CD8-positive, alpha-beta memory T cell (primary cell): ENCODE results near the gene NMU. TPM values are rescaled to one million over a fixed set of nuclear protein-coding genes. Genes with fewer than 3 reads are reported as not detected.

Source experiments
- CTCF ChIA-PET: fragments of 350-600 bp; sonication (Branson Sonifier 250); formaldehyde crosslinking; loops from one replicate; lab custom pipeline; 2021; ENCODE audit warnings: antibody characterized with exemption; lab: Charles Lee
- POLR2A ChIA-PET: fragments of 350-600 bp; sonication (Branson Sonifier 250); formaldehyde crosslinking; loops from one replicate; lab custom pipeline; 2021; ENCODE audit warnings: antibody characterized with exemption; lab: Charles Lee
- DNase-seq, 5 donors: peaks; one replicate each; pipeline versions ENCODE4 v3.0.0 to v3.0.0-alpha.2; 2020 to 2022; ENCODE audit warnings: mixed read lengths in 1 of 5
- H3K27ac ChIP-seq: one replicate; pipeline ENCODE4 v1.7.0; 2013; ENCODE audit warnings: low read depth, mild to moderate bottlenecking, low read length, moderate library complexity
- H3K27me3 ChIP-seq: 2 replicates; pipeline ENCODE4 v1.7.0; 2013; ENCODE audit warnings: low read length, mild to moderate bottlenecking; ENCODE audit not compliant: insufficient read depth, poor library complexity, severe bottlenecking
- H3K36me3 ChIP-seq: 2 replicates; pipeline ENCODE4 v1.7.0; 2013; ENCODE audit warnings: mild to moderate bottlenecking, low read length, moderate library complexity; ENCODE audit not compliant: insufficient read depth
- H3K4me1 ChIP-seq: 2 replicates; pipeline ENCODE4 v1.7.0; 2013; ENCODE audit warnings: mild to moderate bottlenecking, low read length, moderate library complexity; ENCODE audit not compliant: insufficient read depth
- H3K4me3 ChIP-seq: 2 replicates; pipeline ENCODE4 v1.7.0; 2013; ENCODE audit warnings: mild to moderate bottlenecking, low read length
- H3K9me3 ChIP-seq: 2 replicates; pipeline ENCODE4 v1.7.0; 2013; ENCODE audit warnings: mild to moderate bottlenecking, low read length
- H3K27ac Mint-ChIP-seq, 8 donors: one replicate each; pipeline ENCODE4 v1.8.0; 2020 to 2021; ENCODE audit warnings: mixed read lengths in 8 of 8, mild to moderate bottlenecking in 6 of 8, inconsistent platforms in 3 of 8, moderate library complexity in 3 of 8
- H3K27me3 Mint-ChIP-seq, 2 donors: one replicate each; pipeline ENCODE4 v1.8.0; 2020 to 2021; ENCODE audit warnings: mixed read lengths in 2 of 2, mild to moderate bottlenecking in 1 of 2, moderate library complexity in 1 of 2
- H3K36me3 Mint-ChIP-seq, 3 donors: one replicate each; pipeline ENCODE4 v1.8.0; 2020 to 2021; ENCODE audit warnings: mixed read lengths in 3 of 3, inconsistent platforms in 1 of 3, mild to moderate bottlenecking in 1 of 3
- H3K4me1 Mint-ChIP-seq, 3 donors: one replicate each; pipeline ENCODE4 v1.8.0; 2020 to 2021; ENCODE audit warnings: mixed read lengths in 3 of 3, inconsistent platforms in 1 of 3, mild to moderate bottlenecking in 1 of 3
- H3K4me3 Mint-ChIP-seq, 7 donors: one replicate each; pipeline ENCODE4 v1.8.0; 2020 to 2021; ENCODE audit warnings: mixed read lengths in 7 of 7, mild to moderate bottlenecking in 6 of 7, moderate library complexity in 4 of 7, inconsistent platforms in 2 of 7
- H3K9me3 Mint-ChIP-seq, 5 donors: one replicate each; pipeline ENCODE4 v1.8.0; 2020 to 2022; ENCODE audit warnings: mixed read lengths in 5 of 5, mild to moderate bottlenecking in 3 of 5, moderate library complexity in 2 of 5, inconsistent platforms in 1 of 5
- polyA plus RNA-seq: library from polyadenylated mRNA; unstranded; fragments of 300-500 nt; fragmentation: Illumina TruSeq; gene quantifications from one replicate; pipeline ENCODE4 v1.2.3, GENCODE V29; 2021
- total RNA-seq, 2 experiments: library from RNA; stranded (reverse); gene quantifications; one replicate each; pipeline ENCODE4 v1.2.3, GENCODE V29; 2021

NMU gene
- total and polyA plus RNA-seq, 3 experiments from 2014 or later = 2.2 TPM; not detected in 2

- H3K9me3 ChIP-seq = no peaks in the 10 kb centered on the region
- ChIA-PET POLR2A (no interaction called here), CTCF (interaction anchor here (0.6 kb wide), 1 partner anchor 23 kb away, joined by 3 read pairs; no protein-coding TSS in a partner anchor)
- no peak overlapping the region for H3K27ac Mint-ChIP-seq
- H3K27me3 ChIP-seq = no peaks in the 10 kb centered on the region
- H3K4me1 ChIP-seq = no peaks in the 10 kb centered on the region
- no peak for DNase-seq
- no peak overlapping the region for H3K4me3 Mint-ChIP-seq
- peaks cover 10 to 31% of the 10 kb centered on the region in 2 donors for H3K27me3 Mint-ChIP-seq
- H3K9me3 Mint-ChIP-seq = no peaks in the 10 kb centered on the region
- H3K36me3 ChIP-seq = no peaks in the 10 kb centered on the region
- no peaks in the 10 kb centered on the region for H3K36me3 Mint-ChIP-seq
- no peak overlapping the region for H3K27ac ChIP-seq
- H3K4me3 ChIP-seq = no peak overlapping the region
- H3K4me1 Mint-ChIP-seq = peaks cover 0 to 5% (median 0%) of the 10 kb centered on the region in 3 donors
Measured at GRCh38 chr4:55617587-55618197, 18.4 kb downstream of the NMU start.

- no peak for DNase-seq
- H3K4me1 Mint-ChIP-seq = peaks cover 0 to 5% (median 0%) of the 10 kb centered on the region in 3 donors
- no peak overlapping the region for H3K4me3 ChIP-seq
- POLR2A ChIA-PET = no interaction called here
- no peaks in the 10 kb centered on the region for H3K36me3 ChIP-seq
- no peaks in the 10 kb centered on the region for H3K9me3 Mint-ChIP-seq
- peaks cover 10 to 31% of the 10 kb centered on the region in 2 donors for H3K27me3 Mint-ChIP-seq
- no peaks in the 10 kb centered on the region for H3K27me3 ChIP-seq
- peak overlapping the region in 1 of 8 donors; percentile 36 for H3K27ac Mint-ChIP-seq
- H3K9me3 ChIP-seq = no peaks in the 10 kb centered on the region
- CTCF ChIA-PET = no interaction called here
- H3K27ac ChIP-seq = no peak overlapping the region
- H3K4me1 ChIP-seq = no peaks in the 10 kb centered on the region
- no peak overlapping the region for H3K4me3 Mint-ChIP-seq
- H3K36me3 Mint-ChIP-seq = no peaks in the 10 kb centered on the region
Measured at GRCh38 chr4:55615008-55615407, 21.1 kb downstream of the NMU start.

DNA sequence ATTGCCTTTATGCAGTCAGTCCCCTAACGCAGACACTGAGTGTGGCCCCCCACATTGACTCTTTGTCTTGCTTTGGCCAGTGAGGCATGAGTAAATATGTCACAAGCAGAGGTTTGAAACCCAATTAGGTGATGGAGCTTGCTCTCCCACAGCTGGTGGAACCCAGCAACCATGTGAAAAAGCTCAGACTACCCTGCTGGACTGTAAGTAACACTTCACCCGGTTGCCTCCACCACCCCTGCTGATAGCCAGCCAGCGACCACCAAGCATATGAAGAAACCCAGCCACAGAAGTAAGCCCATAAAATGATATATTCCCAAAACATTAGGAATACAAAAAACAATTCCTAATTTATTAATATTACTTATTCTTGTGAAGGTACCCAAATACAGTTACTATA is 22.5 kb downstream of the NMU start:
- POLR2A ChIA-PET = no interaction called here
- H3K36me3 Mint-ChIP-seq = no peaks in the 10 kb centered on the region

DNA sequence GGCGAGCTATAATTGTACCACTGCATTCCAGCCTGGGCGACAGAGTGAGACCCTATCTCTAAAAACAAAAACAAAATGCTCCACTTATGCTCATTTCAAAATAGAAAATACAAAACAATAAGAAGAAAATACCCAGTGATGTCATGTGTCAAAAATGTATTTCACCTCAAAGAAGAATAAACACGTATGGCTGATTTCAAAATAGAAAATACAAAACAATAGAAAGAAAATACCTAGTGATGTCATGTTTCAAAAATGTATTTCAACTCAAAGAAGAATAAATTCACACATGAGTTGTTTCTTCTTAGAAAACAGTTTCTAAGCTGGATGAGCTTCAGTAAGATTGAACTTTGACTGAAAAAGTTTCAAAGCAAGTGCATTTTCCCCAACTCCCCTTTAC is 23.8 kb downstream of the NMU start:
- no peaks in the 10 kb centered on the region for H3K27me3 ChIP-seq
- no peak overlapping the region for H3K4me3 ChIP-seq
- no peaks in the 10 kb centered on the region for H3K4me1 ChIP-seq
- Mint-ChIP-seq H3K4me3 (no peak overlapping the region), H3K36me3 (no peaks in the 10 kb centered on the region), H3K27me3 (peaks cover 3 to 18% of the 10 kb centered on the region in 2 donors), H3K9me3 (no peaks in the 10 kb centered on the region), H3K4me1 (peaks cover 6 to 11% (median 7%) of the 10 kb centered on the region in 3 donors), H3K27ac (peak overlapping the region in 1 of 8 donors; percentile 42)
- no peaks in the 10 kb centered on the region for H3K36me3 ChIP-seq
- DNase-seq = no peak
- H3K27ac ChIP-seq = no peak overlapping the region
- POLR2A ChIA-PET = no interaction called here
- CTCF ChIA-PET = no interaction called here
- H3K9me3 ChIP-seq = no peaks in the 10 kb centered on the region

More for the DNA sequence above, 22.5 kb downstream of the NMU start:
- DNase-seq = no peak
- Mint-ChIP-seq H3K27ac (no peak overlapping the region), H3K9me3 (no peaks in the 10 kb centered on the region), H3K4me3 (no peak overlapping the region), H3K4me1 (peaks cover 6 to 16% (median 7%) of the 10 kb centered on the region in 3 donors), H3K27me3 (peaks cover 7 to 29% of the 10 kb centered on the region in 2 donors)
- Histone ChIP-seq H3K36me3 (no peaks in the 10 kb centered on the region), H3K4me1 (no peaks in the 10 kb centered on the region), H3K27me3 (no peaks in the 10 kb centered on the region), H3K27ac (no peak overlapping the region), H3K4me3 (no peak overlapping the region), H3K9me3 (no peaks in the 10 kb centered on the region)
- CTCF ChIA-PET = no interaction called here

- no peak for DNase-seq
Measured at GRCh38 chr4:55611358-55612059, 24.6 kb downstream of the NMU start.

DNA sequence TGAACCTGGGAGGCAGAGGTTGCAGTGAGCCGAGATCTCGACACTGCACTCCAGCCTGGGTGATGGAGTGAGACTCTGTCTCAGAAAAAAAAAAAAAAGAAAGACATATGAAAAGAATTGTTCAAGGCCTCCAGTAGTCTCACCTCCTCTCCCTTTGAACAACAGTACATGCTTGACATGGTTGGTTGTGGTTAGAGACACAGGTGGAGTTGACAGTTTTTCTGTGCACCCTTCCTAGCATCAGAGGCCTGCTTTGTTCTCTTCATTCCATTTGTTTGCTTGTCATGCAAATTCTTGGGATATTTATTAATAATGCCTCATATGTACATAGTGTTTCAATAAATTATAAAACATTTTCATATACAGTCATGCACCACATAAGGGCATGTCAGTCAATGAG is 25.7 kb downstream of the NMU start:
- no peaks in the 10 kb centered on the region for H3K4me1 ChIP-seq
- Mint-ChIP-seq H3K27ac (no peak overlapping the region), H3K4me3 (peak overlapping the region in 1 of 7 donors; percentile 80), H3K4me1 (peaks cover 6 to 11% (median 7%) of the 10 kb centered on the region in 3 donors), H3K9me3 (no peaks in the 10 kb centered on the region), H3K27me3 (peaks cover 3 to 5% of the 10 kb centered on the region in 2 donors), H3K36me3 (no peaks in the 10 kb centered on the region)
- H3K27ac ChIP-seq = no peak overlapping the region
- no peaks in the 10 kb centered on the region for H3K9me3 ChIP-seq
- no peaks in the 10 kb centered on the region for H3K36me3 ChIP-seq
- DNase-seq = no peak
- H3K27me3 ChIP-seq = no peaks in the 10 kb centered on the region
- no peak overlapping the region for H3K4me3 ChIP-seq
- POLR2A ChIA-PET = no interaction called here
- CTCF ChIA-PET = no interaction called here

More at GRCh38 chr4:55611358-55612059, 24.6 kb downstream of the NMU start:
- Histone ChIP-seq H3K9me3 (no peaks in the 10 kb centered on the region), H3K36me3 (no peaks in the 10 kb centered on the region), H3K4me1 (no peaks in the 10 kb centered on the region), H3K27ac (no peak overlapping the region), H3K27me3 (no peaks in the 10 kb centered on the region), H3K4me3 (no peak overlapping the region)
- peaks cover 6 to 11% (median 7%) of the 10 kb centered on the region in 3 donors for H3K4me1 Mint-ChIP-seq
- H3K9me3 Mint-ChIP-seq = no peaks in the 10 kb centered on the region
- no peak overlapping the region for H3K27ac Mint-ChIP-seq
- CTCF ChIA-PET = no interaction called here
- H3K27me3 Mint-ChIP-seq = peaks cover 3 to 11% of the 10 kb centered on the region in 2 donors
- POLR2A ChIA-PET = no interaction called here
- no peak overlapping the region for H3K4me3 Mint-ChIP-seq
- H3K36me3 Mint-ChIP-seq = no peaks in the 10 kb centered on the region

DNA sequence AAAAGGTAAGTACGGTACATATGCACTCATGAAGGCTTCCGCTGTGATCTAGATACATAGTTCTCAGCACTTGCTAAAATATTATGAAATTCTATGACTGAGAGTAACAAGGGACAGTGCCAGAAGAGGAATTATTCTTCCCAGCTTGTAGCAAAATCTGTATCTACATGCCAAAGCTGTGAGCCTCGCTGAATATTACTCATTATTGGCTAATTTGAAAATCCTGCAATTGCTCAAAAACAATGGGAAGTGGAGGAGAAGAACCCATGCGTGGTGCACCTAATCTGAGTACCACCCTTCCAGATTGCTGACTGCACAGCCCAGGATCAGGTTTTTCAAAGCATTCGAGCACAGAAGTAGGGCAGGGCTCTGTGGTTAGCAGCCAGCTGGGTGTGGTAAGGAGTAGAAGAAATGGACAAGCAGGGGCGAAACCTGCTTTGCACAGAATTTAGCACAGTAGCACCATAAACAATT is 26.7 kb downstream of the NMU start:
- peaks cover 3 to 9% of the 10 kb centered on the region in 2 donors for H3K27me3 Mint-ChIP-seq
- H3K9me3 ChIP-seq = no peaks in the 10 kb centered on the region
- no peak for DNase-seq
- H3K9me3 Mint-ChIP-seq = no peaks in the 10 kb centered on the region
- H3K4me3 ChIP-seq = no peak overlapping the region
- no peaks in the 10 kb centered on the region for H3K4me1 ChIP-seq
- H3K36me3 ChIP-seq = no peaks in the 10 kb centered on the region
- ChIA-PET CTCF (no interaction called here), POLR2A (no interaction called here)
- peak overlapping the region in 7 of 8 donors; percentile 11 to 77 (median 62) for H3K27ac Mint-ChIP-seq
- peak overlapping the region in 6 of 7 donors; percentile 43 to 80 (median 54) for H3K4me3 Mint-ChIP-seq
- peaks cover 6 to 11% (median 7%) of the 10 kb centered on the region in 3 donors for H3K4me1 Mint-ChIP-seq
- no peak overlapping the region for H3K27ac ChIP-seq
- no peaks in the 10 kb centered on the region for H3K36me3 Mint-ChIP-seq
- H3K27me3 ChIP-seq = no peaks in the 10 kb centered on the region

GRCh38 chr4:55608591-55608990 is 27.5 kb downstream of the NMU start:
- no peak overlapping the region for H3K4me3 ChIP-seq

More at GRCh38 chr4:55608591-55608990, 27.5 kb downstream of the NMU start:
- Histone ChIP-seq H3K27me3 (no peaks in the 10 kb centered on the region), H3K4me1 (no peaks in the 10 kb centered on the region), H3K9me3 (no peaks in the 10 kb centered on the region), H3K36me3 (no peaks in the 10 kb centered on the region), H3K27ac (no peak overlapping the region)
- DNase-seq = no peak
- POLR2A ChIA-PET = no interaction called here
- CTCF ChIA-PET = no interaction called here
- H3K36me3 Mint-ChIP-seq = no peaks in the 10 kb centered on the region
- H3K27me3 Mint-ChIP-seq = peaks cover 3 to 9% of the 10 kb centered on the region in 2 donors
- H3K27ac Mint-ChIP-seq = peak overlapping the region in 2 of 8 donors; percentile 22 to 32
- H3K9me3 Mint-ChIP-seq = no peaks in the 10 kb centered on the region
- H3K4me3 Mint-ChIP-seq = no peak overlapping the region
- H3K4me1 Mint-ChIP-seq = peaks cover 6 to 11% (median 7%) of the 10 kb centered on the region in 3 donors
